D721Med (cell line): ENCODE measurements around the gene LRRC59.
A peak's percentile ranks its signal among the peaks of the same experiment; 100 is the strongest.

Experiments
- DNase-seq: peaks from one replicate; pipeline ENCODE4 v3.0.0; 2011; ENCODE audit warnings: low spot score; ENCODE audit not compliant: insufficient read length
- FAIRE-seq: peaks from 2 replicates; lab custom pipeline; 2011; peaks lifted over from hg19 to GRCh38; lab: Jason Lieb, UNC
- CTCF ChIP-seq: IDR thresholded peaks from 2 replicates; pipeline ENCODE4 v1.5.1; 2012; ENCODE audit warnings: mild to moderate bottlenecking, control low read depth; ENCODE audit not compliant: insufficient read depth; ENCODE audit errors: missing control alignments

Gene LRRC59

GRCh38 chr17:50364715-50365114 is 32.6 kb downstream of the LRRC59 start:
- FAIRE-seq: no peak
- no peak for DNase-seq
- no peak for TF ChIP-seq CTCF

GRCh38 chr17:50364061-50364458 is 33.3 kb downstream of the LRRC59 start:
- no peak for FAIRE-seq

GRCh38 chr17:50363217-50364060 is 33.9 kb downstream of the LRRC59 start:
- TF ChIP-seq CTCF: no peak
- DNase-seq: no peak
- FAIRE-seq: no peak

More at GRCh38 chr17:50364061-50364458, 33.3 kb downstream of the LRRC59 start:
- TF ChIP-seq CTCF: no peak
- DNase-seq: no peak

- no peak for DNase-seq
- FAIRE-seq: no peak
- no peak for TF ChIP-seq CTCF
Observed at GRCh38 chr17:50362661-50363060, 34.7 kb downstream of the LRRC59 start.

- peak; percentile 86 for TF ChIP-seq CTCF
- DNase-seq (no peak), FAIRE-seq (no peak)
Observed at GRCh38 chr17:50361561-50362480, 35.5 kb downstream of the LRRC59 start.

GRCh38 chr17:50360486-50361115 is 36.7 kb downstream of the LRRC59 start:
- FAIRE-seq: no peak
- no peak for DNase-seq
- no peak for TF ChIP-seq CTCF
